GM19468 (cell line): ENCODE measurements around the gene MAML1.

Source experiments
- ATAC-seq: cut with Tn5 transposase; IDR thresholded peaks from one replicate; pipeline ENCODE4 v1.9.1; 2021; ENCODE audit warnings: mild to moderate bottlenecking, moderate library complexity, moderate number of reproducible peaks; ENCODE audit not compliant: unreplicated experiment; ENCODE audit errors: extremely low read depth

Gene MAML1

DNA sequence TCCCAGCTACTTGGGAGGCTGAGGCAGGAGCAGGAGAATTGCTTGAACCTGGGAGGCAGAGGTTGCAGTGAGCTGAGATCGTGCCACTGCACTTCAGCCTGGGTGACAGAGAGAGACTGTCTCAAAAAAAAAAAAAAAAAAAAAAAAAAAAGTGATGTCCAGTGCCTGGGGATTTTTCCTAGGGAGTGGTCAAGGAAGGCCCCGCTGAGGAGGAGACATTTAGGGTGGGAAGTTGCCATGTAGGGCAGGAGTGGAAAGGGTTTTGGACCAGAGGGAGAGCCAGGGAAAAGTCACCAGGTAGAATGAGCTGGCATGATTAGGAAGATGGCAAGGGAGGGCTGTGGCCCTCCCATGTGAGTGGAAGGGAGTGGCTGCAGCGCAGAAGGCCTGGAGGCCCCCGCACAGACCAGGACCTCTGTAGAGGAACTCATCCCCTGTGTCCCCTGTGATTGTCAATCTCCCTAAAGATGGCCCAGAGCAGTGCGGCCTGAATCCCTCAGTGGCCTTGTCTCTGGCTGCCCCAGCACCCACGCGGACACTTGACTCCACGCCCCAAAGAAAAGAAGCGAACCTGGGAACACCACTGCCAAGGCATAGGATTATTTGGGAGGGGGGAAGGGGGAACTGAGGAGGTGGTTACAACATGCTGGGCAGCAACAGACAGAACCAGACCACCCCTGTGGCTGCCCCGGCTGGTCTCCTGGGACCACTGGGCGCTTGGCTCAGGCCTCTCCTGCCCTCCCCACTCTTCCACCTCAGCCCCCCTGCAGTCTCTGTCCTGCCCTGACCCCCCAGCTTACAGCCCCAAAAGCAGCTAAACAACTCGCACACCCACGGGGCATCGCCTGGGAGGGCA is 85.5 kb downstream of the MAML1 start:
- ATAC-seq = no peak

DNA sequence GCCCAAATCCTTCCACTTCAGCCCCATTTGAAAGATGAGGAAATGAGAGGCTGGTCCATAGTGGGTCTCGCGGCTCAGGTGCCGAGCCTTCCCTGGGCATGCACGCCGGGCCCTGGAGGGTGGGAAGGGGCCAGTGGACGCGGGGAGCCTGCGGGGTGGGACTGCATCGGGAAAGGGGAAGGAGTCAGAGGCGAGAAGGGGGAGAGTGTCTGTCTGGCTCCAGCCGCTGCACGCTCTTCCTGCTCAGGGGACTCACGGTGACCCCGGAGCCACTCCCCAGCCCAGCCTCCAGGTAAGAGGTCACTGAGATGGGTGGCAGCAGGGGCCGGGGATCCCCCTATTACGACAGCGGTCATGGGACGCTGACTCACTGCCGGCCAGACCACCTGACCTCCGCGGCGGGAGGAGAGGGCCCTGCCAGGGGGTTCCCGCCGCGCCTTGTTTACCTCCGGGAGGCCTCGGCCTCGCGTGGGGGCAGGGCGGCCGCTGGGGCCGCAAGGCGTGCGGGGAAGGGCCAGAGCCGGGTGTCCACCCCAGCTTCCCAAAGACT is 86.2 kb downstream of the MAML1 start:
- ATAC-seq = peak; percentile 53

DNA sequence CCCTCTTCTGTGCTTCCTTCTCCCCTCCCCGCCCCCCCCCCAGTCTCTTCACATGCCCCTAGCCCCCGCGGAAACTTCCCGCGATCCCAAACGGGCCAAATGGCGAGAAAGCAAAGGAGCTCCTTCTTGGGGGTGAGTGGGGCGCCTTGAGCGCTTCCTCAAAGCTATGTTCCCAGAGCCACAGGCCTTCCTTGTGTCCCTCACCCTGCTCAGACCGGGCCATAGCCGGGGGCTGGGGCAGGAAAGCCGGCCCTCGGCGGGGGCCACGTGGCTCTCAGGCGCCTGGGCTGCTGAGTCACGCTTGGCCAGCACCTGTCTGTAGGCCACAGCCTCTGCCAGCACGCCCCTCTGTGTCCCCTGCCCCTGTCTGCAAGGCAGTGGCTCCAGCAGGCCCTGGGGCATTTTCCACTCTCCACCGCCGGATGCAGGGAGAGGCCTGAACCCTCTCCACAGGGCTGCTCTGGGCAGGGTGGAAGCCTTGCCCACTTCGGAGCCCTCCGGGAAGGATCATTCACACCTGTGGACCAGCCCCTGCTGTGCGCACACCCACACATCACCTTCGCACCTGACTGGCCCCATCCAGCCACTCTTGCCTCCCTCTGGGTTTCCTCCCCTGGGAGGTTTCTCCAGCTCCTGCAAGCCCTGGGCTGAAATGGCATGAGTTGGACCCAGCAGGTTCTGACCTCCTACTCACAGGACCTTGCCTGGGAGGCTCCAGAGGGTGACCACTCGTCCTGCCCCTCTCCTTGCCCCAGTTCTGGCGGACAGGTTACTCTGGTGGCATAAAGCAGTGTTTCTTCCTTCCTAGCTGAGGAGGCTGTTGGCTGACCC is 86.9 kb downstream of the MAML1 start:
- no peak for ATAC-seq

DNA sequence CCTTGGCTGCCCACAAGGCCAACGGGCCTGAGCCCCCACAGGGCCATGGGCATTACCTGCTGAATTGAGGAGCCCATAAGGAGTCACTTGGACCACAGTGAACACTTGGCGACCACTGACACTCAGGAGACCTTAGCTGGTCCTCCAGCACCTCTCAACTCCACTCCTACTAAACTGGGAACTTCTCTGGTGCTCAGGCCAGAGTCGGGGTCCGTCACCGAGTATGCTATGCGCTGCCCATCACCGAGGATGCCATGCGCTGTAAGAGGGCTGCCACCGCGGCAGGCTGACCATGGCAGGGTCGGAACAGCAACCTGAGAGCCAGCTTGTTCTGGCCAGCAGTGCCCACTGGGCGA is 87.5 kb downstream of the MAML1 start:
- ATAC-seq = no peak

DNA sequence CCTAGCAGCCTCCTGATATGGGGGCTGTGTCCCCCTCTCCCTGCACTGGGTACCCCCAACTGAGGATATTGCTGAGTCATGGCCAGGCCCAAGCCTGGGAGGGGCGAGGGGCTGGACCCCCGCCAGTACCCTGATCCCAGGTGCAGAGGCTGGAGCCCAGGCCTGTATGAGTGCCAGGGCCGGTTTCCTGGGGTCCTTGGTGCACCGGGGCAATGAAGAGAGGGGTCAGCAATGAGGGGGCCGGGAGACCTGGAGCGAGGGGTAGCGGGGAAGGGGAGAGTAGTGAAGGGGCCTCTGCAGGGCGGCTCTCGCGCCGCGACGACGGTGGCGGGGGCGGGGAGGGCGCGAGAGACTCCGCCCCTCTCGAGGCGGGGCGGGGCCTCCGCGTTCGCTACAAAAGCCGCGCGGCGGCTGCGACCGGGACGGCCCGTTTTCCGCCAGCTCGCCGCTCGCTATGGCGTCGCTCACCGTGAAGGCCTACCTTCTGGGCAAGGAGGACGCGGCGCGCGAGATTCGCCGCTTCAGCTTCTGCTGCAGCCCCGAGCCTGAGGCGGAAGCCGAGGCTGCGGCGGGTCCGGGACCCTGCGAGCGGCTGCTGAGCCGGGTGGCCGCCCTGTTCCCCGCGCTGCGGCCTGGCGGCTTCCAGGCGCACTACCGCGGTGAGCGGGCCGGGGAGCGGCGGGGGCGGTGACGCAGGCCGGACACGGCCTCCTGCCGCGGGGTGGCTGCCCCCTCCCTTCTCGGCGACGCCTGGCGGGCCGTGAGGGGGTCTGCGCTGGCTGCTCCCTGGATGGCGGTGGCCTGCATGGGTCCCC is 88.1 kb downstream of the MAML1 start, which contains the start of gene SQSTM1:
Gene SQSTM1, plus strand, starts transcription at position 423 of the 815 bp plus-strand sequence. Its CDS starts 32 bp downstream, at position 455.
- peak; percentile 22 for ATAC-seq

DNA sequence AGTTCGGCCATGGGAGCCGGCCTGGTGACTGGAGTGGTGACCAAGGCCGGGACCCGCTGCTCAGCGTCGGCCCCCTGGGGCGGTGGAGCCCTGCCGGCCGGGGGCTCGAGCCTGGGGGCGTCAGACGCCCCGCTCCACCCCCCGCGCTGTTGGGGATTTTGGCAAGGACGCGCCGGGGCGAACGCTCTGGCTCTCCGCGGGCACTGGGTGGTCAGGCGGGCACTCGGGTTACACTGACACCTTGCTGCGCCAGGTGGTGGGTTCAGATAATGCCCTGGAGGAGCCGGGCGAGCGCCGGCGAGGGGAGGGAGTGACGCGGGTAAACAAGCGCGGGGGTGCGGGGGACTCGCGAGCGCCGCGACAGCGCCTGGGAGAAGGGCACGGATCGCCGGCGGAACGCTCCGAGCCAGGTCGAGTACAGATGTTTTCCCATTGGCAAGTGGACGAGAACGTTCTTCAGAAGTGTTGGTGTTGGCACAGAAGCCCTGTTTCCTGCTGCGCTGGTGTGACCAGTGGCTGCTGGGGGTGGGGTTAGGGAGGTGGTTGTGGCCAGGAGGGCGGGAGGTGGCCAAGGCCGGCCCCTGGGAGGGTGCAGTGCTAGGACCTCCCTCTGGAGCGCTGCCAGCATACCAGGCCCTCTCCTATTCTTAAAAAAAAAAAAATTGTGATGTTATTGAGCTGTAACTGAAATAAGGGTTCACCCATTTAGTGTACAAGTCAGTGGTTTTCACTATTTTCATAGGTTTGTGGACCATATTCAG is 88.9 kb downstream of the MAML1 start:
- peak; percentile 43 for ATAC-seq

DNA sequence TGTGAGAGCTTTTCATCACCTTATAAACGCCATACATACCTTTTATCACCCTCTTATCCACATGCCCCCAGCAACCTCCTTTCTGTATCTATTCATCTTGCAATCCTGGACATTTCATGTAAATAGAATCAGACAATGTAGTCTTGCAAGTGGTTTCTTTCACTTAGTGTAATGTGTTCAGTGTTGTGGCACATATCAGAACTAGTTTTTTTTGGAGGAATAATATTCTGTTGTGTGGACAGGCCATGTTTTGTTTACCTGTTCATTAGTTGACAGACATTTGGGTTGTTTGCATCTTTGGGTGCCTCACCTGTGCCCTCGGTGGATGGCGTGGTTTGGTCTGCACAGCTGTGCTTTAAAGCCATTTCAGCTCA is 89.4 kb downstream of the MAML1 start:
- no peak for ATAC-seq

DNA sequence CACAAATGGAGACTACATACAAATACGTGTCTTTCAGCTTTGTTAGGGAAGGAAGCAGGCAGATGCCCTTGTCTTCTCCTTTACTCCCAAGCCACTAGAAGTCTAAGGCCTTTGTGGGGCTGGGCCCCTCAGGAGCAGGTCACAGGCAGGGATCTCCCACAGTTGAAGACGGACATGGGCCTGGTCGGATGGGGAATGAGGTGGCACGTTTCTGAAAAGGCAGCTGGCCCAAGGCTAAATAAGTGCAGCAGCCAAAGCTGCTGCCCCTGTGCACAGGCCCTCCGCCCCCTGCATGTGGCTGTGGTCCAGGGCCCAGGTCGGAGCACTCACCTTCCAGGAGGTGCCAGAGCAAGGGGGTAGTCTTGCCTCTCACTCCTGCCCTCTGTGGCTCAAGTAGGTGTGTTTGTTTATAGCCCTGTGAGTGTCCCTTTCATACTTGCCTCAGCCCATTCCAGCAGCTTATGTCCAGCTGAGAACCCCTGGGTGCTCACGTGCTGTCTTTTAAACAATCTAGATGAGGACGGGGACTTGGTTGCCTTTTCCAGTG is 89.9 kb downstream of the MAML1 start:
- no peak for ATAC-seq

DNA sequence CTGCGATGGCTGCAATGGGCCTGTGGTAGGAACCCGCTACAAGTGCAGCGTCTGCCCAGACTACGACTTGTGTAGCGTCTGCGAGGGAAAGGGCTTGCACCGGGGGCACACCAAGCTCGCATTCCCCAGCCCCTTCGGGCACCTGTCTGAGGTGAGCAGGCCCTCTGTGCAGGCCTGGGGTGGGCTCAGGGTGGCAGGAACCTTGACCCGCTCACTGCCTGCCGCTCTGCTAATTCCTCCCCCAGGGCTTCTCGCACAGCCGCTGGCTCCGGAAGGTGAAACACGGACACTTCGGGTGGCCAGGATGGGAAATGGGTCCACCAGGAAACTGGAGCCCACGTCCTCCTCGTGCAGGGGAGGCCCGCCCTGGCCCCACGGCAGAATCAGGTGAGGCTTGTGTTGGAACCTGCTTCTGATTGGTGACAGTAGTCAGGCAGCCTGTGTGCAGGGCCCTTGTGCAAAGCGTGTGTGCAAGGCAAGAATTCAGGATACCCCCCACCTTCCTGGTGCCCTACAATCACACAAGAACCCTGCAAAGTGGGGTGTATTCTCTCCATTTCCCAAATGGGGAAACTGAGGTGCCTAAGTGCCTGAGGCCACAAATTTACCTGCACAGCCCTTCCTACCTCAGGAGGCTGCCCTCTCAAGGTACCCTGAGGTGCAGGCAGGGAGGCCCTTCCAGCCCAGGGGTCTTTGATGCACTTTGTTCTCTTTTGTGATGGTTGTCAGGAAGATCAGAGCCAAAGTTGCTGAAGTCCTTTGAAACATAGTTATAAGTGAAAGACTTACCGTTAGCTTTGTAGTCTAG is 91.5 kb downstream of the MAML1 start:
- no peak for ATAC-seq

DNA sequence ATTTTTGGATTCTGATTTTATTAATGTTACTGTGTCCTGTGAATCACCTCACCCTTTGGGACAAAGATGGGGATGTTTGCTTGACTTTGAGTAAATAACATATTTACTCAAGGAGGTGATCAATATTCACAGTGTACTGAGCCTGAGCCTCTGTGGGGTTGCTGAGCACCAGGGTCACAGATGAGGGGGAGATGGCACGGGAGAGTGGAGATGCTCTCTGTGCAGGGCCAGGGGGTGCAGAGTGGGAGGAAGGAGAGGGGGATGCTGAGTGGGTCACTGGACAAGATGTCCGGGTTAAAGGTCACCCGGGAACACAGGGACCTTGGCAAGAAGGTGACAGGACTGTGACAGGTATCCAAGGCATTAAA is 92.1 kb downstream of the MAML1 start:
- ATAC-seq = no peak

DNA sequence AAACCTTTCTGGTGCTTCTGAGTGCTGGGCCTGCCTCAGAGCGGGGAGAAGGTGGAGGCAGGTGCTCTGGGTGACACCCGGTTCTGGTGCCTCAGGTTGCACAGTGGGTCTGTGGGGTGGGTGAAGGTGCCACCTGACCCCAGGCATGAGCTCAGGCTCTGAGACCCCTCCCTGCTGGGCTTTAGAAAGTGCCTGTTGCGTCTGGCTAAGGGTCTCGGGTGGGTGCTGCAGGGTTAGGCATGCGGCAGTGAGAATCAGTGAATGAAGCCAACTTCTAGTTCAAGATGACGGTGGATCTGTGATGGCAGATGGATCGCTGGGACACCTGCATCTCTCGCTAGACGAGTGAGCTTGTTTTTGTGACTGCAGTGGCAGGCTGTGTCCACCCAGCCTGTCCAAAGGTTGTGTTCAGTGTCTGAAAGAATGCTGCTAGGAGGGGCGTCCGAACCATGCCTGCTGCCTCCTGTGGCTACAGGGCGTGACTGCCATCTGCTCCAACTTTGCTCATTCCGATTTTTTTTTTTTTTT is 93.1 kb downstream of the MAML1 start:
- ATAC-seq = no peak
